NCI-H1105 treated with DMSO at 0.1 percent for 48 hours (cell line): ENCODE results near the gene KRT38.

ENCODE experiments used
- DNase-seq: peaks from one replicate; lab custom pipeline; 2025; lab: John Stamatoyannopoulos, UW

Gene KRT38

GRCh38 chr17:41421617-41422016 lies 19.2 kb downstream of the KRT38 start:
- DNase-seq: no peak

- DNase-seq: no peak
Observed at GRCh38 chr17:41421116-41421515, 19.7 kb downstream of the KRT38 start.

- DNase-seq: no peak
Observed at GRCh38 chr17:41420134-41420533, 20.6 kb downstream of the KRT38 start.

- DNase-seq: no peak
Observed at GRCh38 chr17:41419716-41420115, 21.1 kb downstream of the KRT38 start.

GRCh38 chr17:41418116-41418860 lies 22.5 kb downstream of the KRT38 start:
- DNase-seq: no peak

- peak; percentile 19 for DNase-seq
Observed at GRCh38 chr17:41417576-41418015, 23.2 kb downstream of the KRT38 start.

GRCh38 chr17:41417127-41417526 lies 23.7 kb downstream of the KRT38 start:
- DNase-seq: no peak

- DNase-seq: no peak
Observed at GRCh38 chr17:41416479-41416878, 24.3 kb downstream of the KRT38 start.

- DNase-seq: no peak
Observed at GRCh38 chr17:41415833-41416335, 24.9 kb downstream of the KRT38 start.

- no peak for DNase-seq
Observed at GRCh38 chr17:41415411-41415810, 25.4 kb downstream of the KRT38 start.

GRCh38 chr17:41413982-41414381 lies 26.8 kb downstream of the KRT38 start:
- DNase-seq: no peak

GRCh38 chr17:41413353-41413957 lies 27.3 kb downstream of the KRT38 start:
- no peak for DNase-seq

- DNase-seq: no peak
Observed at GRCh38 chr17:41411072-41411840, 29.5 kb downstream of the KRT38 start.

- DNase-seq: no peak
Observed at GRCh38 chr17:41407226-41407625, 33.6 kb downstream of the KRT38 start.

- no peak for DNase-seq
Observed at GRCh38 chr17:41406205-41406604, 34.6 kb downstream of the KRT38 start.

GRCh38 chr17:41404024-41404671 lies 36.6 kb downstream of the KRT38 start:
- DNase-seq: peak; percentile 85

GRCh38 chr17:41403404-41404023 lies 37.3 kb downstream of the KRT38 start:
- no peak for DNase-seq

- DNase-seq: no peak
Observed at GRCh38 chr17:41402161-41402560, 38.6 kb downstream of the KRT38 start.

- DNase-seq: no peak
Observed at GRCh38 chr17:41396996-41397660, 43.7 kb downstream of the KRT38 start, which contains the start of gene KRT31. TSS of gene KRT31 (minus strand) at chr17:41397608. CDS start at chr17:41397539, 69 bp downstream.

GRCh38 chr17:41396340-41396739 lies 44.4 kb downstream of the KRT38 start:
- DNase-seq: no peak

GRCh38 chr17:41395611-41396010 lies 45.2 kb downstream of the KRT38 start:
- no peak for DNase-seq
